Measurements from ENCODE around the gene MRPL22.
"Not testable (repeated sequence)": the region's sequence is repeated elsewhere in the genome, so short reads cannot be mapped to it uniquely, and the experiment has no call there.

The MRPL22 gene

GRCh38 chr5:154940772-154941620 lies at the start of gene MRPL22:
TSS of gene MRPL22 (plus strand) at chr5:154941073. CDS start at chr5:154941111, 38 bp downstream.
- peak; percentile 96 for DNase-seq (ENCODE audit: low spot score)

DNA sequence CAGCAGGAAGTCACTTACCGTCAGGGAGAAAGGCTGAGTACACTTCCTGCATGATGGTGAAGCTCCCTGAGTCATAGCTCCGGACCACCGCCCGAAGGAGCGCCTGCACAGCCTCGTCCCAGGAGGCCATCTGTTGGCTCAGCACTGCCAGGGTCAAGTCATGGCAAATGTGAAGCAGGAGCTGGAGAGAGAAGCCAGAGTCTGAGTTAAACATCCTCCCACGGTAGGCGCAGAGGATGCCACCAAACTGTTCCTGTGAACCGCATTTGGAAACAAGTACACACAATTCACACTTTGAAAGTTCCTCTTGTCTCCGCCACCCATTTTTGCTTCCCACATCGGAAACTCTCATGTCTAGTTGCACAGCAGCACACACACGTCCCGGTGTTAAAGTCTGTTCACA lies 48.5 kb upstream of the MRPL22 start:
- no peak for DNase-seq (ENCODE audit: low spot score)

GRCh38 chr5:154893381-154893780 lies 47.5 kb upstream of the MRPL22 start:
- DNase-seq (ENCODE audit: low spot score) = no peak

DNA sequence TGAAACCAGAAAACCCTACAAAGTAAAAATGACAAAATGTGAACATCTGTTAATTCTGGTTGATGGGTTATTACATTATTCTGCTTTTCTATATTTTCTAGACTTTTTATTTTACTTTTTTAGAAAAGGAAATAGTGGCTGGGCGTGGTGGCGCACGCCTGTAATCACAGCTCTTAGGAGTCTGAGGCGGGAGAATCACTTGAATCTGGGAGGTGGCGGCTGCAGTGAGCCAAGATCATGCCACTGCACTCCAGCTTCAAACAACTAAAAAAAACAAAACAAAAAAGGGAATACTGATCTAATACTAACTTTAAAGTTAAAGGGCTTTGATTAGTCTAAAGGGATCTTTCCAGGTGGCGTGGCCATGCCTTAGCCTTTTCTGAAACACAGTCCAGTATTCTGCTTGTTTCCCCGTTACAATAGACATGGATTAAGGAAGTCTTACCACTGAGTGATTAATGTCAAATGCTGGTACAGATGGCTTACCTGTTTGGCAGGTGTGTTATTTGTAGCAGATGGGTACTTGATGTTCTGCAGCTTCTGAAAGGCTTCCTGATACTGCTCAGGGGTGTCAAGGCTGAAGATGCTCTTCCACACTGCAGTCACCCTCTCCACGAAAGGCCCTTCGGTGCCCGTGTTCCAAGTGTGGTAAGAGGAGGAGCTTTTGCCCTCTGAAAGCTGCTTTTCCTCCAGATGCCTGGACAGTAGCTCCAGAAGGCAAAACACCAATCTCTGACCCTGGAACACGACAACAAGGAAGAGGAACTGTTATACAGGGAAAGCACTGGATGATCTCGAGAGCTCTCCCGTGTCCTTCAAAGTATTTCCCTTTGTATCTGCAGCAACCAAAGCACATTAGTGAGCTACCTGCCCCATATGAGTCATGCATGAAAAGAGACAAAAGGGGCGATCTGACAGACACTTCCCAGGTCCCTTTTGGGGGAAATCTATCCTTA lies 45.0 kb upstream of the MRPL22 start:
- DNase-seq (ENCODE audit: low spot score) = no peak

- no peak for DNase-seq (ENCODE audit: low spot score)
These were observed 44.2 kb upstream of the MRPL22 start for GRCh38 chr5:154896562-154897165.

DNA sequence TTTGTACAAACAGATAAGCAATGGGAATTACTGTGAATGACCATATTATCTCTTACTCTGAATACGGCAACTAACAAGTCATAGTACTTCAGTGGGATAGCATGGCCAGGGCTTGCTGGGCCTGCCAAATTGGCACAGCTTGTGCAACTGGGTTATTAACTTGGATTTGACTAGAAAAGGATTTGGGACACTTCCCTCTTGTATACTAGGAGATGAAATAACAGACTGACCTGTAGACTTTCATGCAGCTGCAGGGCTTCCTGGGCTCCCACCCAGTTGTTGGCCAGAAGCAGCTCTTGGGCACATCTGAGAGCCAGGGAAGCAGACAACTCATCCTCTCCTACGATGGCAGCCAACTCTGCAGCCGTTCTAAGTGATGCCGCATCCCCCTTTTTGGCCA lies 42.7 kb upstream of the MRPL22 start:
- no peak for DNase-seq (ENCODE audit: low spot score)

DNA sequence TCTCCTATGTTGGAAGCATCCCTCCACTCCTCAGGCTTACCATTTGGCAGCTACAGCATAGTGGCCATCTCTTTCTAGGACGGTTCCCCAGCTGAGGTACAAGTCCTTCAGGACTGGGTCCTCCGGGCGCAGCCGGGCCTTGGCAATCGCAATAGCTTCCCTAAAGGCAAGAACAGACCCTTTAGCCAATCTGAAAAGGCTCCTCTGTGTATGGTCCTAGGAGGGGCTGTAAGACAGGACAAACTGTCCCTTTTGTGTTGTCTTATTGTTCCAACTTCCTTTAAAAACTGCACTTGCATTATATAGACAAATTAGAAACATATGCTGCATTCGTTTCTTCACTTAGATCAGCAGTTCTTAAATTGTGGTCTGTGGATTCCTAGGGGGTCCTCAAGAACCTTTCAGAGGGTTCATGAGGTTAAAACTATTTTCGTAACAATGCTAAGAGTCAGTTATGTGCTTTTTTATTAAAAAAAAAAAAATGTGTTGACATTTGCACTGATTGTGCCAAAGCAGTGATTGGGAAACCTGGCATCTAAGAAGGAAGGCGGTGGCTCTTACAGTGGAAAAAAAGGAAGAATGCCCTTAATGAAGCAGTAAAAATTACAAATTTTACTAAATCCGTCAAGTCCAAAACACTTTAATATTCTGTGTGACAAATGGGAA lies 41.6 kb upstream of the MRPL22 start:
- DNase-seq (ENCODE audit: low spot score) = no peak

- no peak for DNase-seq (ENCODE audit: low spot score)
These were observed 40.8 kb upstream of the MRPL22 start for GRCh38 chr5:154900066-154900465.

- DNase-seq (ENCODE audit: low spot score) = no peak
These were observed 39.6 kb upstream of the MRPL22 start for GRCh38 chr5:154901276-154901675.

GRCh38 chr5:154901913-154902312 lies 39.0 kb upstream of the MRPL22 start:
- DNase-seq (ENCODE audit: low spot score) = no peak

- not testable (repeated sequence) for DNase-seq (ENCODE audit: low spot score)
These were observed 35.3 kb upstream of the MRPL22 start for GRCh38 chr5:154905601-154906000.

DNA sequence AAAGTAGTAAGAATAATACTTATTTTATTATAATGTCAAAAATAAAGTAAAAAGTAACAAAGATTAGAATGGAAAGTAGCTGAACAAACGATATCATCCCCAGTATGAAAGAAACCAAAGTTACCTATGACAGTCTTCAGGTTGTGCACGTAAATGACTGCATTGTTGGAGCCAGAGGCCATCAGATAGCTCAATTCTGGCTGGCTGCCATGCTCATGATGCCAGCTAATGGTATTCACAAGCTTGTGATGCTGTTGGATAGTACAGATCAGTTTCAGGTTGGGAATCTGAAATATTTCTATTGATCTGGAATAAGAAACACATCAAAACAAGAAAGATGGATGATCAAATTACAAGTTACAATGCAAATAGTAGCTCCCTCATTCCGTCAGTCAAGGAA lies 24.0 kb upstream of the MRPL22 start:
- no peak for DNase-seq (ENCODE audit: low spot score)

- DNase-seq (ENCODE audit: low spot score) = no peak
These were observed 23.1 kb upstream of the MRPL22 start for GRCh38 chr5:154917757-154918156.

- DNase-seq (ENCODE audit: low spot score) = no peak
These were observed 17.1 kb upstream of the MRPL22 start for GRCh38 chr5:154923441-154924430.

GRCh38 chr5:154933537-154933936 lies 7.3 kb upstream of the MRPL22 start:
- DNase-seq (ENCODE audit: low spot score) = no peak

DNA sequence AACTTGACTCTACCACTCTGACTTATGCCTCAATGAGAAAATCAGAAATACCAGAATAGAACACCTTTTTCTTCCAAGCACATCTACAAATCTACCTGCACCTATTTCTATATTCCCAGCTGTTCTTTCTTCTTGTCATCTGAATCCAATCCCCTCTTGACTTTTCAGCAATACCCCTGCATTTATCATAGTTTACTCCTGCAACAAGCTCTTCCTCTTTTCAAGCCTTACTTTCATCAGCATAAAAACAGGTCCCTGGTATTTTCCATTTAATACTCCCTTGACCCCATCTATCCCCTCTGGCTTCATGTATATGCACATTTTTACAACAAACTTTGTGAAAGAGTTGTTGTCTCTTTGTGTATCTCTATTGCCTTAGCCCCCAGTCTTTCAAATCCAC lies 6.0 kb upstream of the MRPL22 start:
- DNase-seq (ENCODE audit: low spot score) = no peak

GRCh38 chr5:154937186-154937717 lies 3.6 kb upstream of the MRPL22 start:
- no peak for DNase-seq (ENCODE audit: low spot score)

DNA sequence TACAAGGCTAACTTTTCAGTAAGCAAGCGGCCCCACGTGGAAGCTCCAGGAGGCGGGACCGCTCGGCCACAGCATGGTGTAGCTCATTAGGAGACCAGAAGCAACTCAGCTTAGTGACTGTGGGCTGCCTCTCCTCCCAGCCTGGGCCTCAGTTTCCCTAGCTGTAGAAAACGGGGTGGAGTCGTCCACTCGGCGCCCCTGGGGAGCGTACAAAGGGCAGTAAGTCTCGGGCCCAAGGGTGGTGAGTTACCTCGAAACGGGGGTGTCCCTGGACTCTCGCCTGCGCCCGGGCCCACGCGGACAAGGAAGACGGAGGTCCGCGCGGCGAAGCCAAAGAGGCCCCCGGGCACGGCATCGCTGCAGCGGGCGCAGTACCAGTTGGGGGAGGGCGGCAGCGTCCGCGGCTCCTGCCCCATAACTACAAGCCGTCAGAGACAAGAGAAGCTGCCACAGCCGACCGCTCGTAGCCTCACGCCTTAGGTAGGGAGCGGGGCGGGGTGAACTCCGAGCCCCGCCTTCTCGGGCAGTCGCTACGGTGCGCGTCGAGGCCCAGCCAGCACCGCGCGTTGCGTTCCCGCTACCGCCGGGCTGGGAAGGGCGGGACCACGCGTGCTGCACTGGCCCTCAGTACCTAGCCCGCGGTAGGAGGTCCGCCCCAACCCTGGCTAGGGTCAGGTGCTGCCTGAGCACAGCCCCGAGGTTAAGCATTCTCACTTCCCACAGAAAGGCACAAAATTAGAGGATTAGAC lies 3.0 kb upstream of the MRPL22 start, which contains the start of gene GEMIN5:
TSS of gene GEMIN5 (minus strand) at position 494 of the 749 bp plus-strand sequence. CDS start at position 416, 78 bp downstream.
- DNase-seq (ENCODE audit: low spot score) = peak; percentile 83

GRCh38 chr5:154939387-154939786 lies 1.5 kb upstream of the MRPL22 start:
- DNase-seq (ENCODE audit: low spot score) = not testable (repeated sequence)

Measured in CD4-positive, alpha-beta T cell treated with Interleukin-15 for 4 hours (primary cell).